Cortex of kidney (tissue), 1 donor: Measurements from ENCODE around the gene NFIA.
"Not testable (repeated sequence)": the region's sequence is repeated elsewhere in the genome, so short reads cannot be mapped to it uniquely, and the experiment has no call there.

Experiments used
- DNase-seq: peaks from one replicate; lab custom pipeline; 2025; lab: John Stamatoyannopoulos, UW

Gene NFIA

DNA sequence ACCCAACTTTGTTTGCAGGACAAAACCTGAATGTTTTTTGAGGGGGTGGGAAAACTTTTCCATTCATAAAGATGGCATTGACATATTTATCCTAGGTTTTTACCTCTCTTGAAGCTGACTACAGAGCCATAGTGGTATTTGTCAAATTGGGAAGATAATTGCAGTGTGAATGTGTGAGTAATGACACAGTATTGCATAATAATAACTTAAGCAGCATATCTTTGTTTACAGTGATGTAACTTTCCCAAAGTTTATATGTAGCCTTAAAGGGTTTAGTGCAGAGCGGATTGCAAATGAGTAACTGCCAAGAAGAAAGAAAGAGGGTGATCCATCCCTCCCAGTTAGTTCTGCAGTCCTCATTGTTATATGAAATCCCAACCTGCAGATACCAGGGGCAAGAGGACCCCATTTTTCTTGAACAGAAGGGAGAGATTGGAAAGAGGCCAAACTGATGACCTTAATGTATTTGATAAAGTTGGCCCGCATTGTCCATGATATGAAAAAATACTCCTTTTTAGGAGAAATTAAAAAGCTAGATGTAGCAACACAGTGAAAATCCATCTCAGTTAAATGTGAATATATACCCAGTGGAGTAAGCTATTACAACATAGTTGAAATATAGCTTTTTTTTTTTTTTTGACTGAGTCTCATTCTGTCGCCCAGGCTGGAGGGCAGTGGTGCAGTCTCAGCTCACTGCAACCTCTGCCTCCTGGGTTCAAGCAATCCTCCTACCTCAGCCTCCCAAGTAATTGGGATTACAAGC is 23.7 kb upstream of the NFIA start:
- DNase-seq = no peak

DNA sequence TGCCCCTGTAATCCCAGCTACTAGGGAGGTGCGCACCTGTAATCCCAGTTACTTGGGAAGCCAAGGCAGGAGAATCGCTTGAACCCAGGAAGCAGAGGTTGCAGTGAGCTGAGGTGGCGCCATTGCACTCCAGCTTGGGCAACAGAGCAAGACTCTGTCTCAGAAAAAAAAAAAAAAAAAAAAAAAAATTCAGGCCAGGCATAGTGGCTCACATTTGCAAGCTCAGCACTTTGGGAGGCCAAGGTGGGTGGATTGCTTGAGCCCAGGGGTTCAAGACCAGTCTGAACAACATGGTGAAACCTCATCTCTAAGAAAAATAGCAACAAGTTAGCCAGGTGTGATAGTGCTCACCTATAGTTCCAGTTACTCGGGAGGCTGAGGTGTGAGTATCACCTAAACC is 20.8 kb upstream of the NFIA start:
- DNase-seq = not testable (repeated sequence)

DNA sequence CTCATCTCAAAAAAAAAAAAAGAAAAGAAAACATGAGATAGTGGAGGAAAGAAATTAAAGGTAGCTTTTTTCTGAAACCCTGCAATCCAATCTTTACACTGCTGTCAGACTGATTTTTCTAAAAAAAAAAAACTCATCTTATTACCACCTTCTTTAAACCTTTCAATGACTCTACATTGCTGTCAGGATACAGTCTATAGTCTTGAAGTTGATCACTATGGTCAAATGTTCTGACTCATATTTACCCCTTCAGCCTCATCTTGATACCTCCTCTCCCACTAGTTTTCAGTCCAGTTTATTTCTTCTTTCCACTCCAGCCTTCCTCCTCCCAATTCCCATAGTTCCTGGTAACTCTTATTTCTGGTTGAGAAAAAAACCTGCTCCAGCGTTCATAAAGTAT is 17.7 kb upstream of the NFIA start:
- DNase-seq = no peak

DNA sequence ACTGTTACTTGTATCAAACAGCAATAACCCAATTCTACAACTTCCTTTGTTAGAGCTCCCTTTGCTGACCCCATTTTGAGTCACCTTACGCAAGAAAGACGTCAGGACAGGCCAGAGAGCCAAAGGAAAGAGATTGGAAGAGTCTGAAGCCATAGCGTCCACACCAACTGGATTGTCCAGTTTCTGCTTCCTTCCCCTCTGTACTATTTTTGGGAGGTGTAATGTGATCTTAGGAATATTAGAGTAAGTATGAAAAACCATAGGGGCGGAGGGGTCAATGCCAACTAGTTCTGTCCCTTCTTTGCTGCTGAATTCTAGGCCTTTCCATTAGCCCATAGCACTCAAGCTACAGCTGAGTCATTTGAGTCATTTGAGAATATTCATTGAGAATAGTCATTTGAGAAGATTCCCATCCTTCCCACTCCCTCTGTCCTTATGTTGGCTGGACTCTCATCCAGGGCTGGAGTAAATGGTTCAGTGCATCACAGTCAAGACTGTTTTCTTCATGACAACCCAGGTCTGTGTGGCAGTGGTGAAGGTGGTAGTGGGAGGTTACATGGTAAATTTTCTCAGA is 14.8 kb upstream of the NFIA start:
- DNase-seq = no peak

DNA sequence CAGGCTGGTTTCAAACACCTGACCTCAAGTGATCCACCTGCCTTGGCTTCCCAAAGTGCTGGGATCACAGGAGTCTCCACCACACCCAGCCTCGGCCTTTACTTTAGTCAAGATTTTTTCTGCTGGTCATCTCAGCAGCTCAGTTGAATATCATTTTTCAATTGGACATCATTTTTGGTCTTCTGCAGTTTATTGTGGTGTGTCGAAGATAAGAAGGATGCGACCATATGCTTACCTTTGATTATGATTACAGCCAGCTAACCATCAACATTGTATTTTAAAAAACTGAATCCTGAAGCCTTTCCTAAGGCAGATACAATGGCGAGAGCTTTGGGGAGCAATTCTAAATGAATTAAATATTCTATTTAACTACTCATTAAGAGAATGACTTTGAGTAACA is 12.3 kb upstream of the NFIA start:
- no peak for DNase-seq

GRCh38 chr1:61071205-61072130 is 10.9 kb upstream of the NFIA start:
- no peak for DNase-seq

- DNase-seq = no peak
Measured at GRCh38 chr1:61073871-61074270, 8.5 kb upstream of the NFIA start.

DNA sequence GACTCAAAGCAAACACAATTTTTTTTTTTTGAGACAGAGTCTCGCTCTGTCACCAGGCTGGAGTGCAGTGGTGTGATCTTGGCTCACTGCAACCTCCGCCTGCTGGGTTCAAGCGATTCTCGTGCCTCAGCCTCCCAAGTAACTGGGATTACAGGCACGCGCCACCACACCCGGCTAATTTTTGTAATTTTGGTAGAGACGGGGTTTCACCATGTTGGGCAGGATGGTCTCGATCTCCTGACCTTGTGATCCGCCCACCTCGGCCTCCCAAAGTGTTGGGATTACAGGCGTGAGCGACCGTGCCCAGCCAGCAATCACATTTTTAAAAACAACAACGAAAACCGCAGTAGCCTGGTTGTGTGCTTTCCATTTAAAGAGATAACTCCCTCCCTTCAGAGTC is 6.5 kb upstream of the NFIA start:
- DNase-seq = not testable (repeated sequence)

- DNase-seq = no peak
Measured at GRCh38 chr1:61076728-61077675, 5.4 kb upstream of the NFIA start.

GRCh38 chr1:61077676-61078541 is 4.5 kb upstream of the NFIA start:
- DNase-seq = no peak

DNA sequence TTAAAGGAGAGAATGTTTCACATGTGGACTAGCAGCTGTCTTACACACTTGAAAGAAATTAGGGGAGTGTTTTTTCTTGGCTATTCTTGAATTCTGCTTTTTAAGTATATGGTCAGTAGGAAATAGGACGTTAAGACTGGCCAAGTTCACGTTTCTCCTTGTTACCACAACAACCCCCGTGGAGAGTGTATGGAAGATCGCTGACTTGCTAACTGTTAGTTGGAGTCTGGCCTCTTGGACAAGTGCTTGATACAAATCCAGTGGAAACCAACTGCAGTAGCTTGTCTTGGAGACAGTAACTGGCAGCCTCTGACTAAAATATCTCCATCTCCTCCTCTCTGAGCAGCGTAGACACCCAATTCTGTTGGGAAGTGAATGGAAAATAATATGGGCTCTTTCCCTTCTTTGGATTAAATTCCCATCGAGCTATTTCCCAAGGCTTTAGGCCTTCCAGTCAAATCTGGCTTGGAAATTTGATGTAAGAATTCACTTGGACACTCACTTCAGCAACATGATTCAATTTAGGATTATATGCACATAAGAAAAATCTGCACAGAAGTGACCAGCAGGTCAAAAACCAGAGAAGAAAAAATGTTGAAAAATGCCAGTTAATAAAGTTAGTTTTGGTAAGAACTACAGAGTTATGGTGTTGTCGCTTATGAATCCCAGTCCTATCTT is 3.6 kb upstream of the NFIA start:
- no peak for DNase-seq

DNA sequence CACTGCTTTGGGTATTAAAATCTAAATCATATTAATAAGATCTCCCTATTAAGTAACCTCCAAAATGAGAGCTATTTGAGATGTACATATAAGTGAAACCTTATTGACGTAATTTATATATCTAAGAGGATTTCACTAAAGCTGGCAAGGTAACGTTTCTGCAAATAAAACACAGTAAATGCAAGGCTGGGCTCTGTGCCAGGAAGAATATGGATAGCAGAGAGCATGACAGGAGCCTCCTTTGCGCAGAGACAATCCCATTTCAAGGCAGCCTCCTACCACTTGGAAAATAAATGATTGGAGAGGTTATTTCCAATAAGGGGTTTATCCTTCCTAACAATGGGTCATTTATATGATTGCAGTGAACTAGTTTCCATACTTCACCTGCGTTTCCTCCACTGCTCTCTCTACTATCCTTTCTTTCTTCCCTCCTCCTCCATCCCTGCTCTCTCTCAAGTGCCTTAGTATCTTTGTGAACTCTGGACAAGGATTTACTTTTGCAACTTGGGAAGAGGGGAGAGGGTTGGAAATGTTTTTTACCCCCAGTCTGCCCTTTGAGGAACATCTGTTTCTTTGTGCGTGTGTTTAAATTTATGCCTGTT is 3.0 kb upstream of the NFIA start:
- DNase-seq = no peak

DNA sequence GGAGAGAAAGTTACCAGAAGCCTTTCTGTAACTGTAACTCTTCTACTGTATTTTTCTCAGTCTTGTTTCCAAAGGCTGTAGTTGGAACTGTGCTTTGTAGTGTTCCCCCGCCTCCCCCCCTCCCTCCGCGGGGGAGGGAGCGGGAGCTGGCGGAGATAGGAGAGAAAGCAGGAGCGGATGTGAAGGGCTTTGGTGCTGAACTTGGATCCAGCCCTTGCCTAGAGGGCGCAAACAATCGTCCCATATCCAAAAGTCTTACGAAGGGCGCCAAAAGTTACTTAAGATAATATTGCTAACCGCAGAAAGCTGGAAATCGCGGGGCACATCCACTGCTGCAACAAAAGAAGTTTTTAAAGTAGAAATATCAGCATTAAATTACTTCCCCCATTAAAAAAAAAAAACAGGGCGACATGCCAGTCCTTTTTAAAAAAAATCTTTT is 2.4 kb upstream of the NFIA start:
- DNase-seq = no peak

GRCh38 chr1:61080413-61081143 is 1.8 kb upstream of the NFIA start:
- no peak for DNase-seq

- DNase-seq = no peak
Measured at GRCh38 chr1:61081144-61081685, 1.1 kb upstream of the NFIA start.

DNA sequence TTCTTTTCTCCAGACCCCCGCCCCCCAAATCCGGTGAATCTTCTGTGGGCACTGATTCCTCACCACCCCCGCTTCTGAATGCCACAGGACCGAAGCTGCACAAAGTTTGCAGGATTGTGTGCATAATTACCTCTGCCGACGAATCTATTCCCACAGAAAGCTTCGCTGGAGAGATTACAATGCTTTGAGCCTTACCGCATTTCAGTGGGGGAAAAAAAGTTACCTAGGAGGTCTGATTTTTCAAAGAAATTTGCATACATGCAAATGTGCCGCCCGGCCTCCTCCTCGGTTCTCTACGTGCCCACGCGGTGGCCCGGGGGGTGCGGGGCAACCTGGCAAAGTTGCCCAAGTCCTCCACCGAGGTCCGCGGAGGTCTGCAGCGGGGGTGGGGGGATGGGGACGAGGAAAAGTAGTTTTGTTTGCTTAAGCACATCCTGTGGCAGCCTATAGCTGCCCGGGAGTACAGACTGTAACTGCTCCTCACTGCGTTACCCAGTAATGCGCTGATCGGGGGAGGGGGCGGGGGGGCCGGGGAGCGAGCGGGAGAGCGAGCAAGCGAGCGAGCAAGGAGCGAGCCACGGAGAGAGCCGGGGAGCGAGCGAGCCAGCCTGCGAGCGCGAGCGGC is 563 bp upstream of the NFIA start:
- DNase-seq = no peak

DNA sequence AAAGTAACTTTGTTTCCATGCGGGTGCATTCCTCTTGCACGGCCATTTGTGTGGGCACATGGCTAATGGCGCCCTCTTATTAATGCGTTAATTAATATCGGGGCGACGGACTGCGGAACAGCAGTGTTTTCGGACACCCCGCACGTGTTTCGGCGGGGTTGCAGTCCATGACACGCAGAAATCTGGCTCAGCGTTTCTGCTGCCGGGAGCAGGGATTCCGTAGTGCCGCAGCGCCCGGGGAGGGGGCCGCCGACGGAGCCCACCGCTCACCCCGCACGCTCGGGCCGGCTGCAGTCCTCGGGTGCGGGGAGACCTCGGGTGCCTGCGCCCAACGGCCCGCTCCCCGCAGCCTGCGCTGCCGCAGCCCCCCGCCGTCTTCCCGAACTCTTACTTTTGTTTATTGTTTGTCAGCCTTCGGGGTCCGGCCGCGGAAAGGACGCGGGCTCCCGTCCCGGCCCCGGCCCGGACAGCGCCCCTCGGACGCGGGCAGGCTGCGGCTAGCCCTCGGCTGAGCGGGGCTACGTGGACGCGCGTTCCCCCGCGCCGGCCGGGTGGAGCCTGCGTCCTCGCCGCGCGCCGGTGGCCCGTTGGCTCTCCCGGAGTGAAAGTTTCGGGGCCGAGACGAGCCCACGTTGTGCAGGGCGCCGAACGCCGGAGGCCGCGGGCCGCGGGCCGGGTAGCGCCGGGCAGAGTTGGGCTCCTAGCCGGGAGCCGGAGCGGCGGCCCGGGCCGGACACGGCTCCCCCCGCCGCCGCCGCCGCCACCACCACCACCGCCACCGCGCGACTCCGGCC is 849 bp downstream of the NFIA start:
- no peak for DNase-seq
